SKM-1 treated with dmso at 0.1 percent for 144 hours (cell line): Measurements from ENCODE around the gene GBF1.

Source experiments
- DNase-seq: peaks from one replicate; lab custom pipeline; 2025; ENCODE audit not compliant: unreplicated experiment; lab: John Stamatoyannopoulos, UW

GBF1 gene

DNA sequence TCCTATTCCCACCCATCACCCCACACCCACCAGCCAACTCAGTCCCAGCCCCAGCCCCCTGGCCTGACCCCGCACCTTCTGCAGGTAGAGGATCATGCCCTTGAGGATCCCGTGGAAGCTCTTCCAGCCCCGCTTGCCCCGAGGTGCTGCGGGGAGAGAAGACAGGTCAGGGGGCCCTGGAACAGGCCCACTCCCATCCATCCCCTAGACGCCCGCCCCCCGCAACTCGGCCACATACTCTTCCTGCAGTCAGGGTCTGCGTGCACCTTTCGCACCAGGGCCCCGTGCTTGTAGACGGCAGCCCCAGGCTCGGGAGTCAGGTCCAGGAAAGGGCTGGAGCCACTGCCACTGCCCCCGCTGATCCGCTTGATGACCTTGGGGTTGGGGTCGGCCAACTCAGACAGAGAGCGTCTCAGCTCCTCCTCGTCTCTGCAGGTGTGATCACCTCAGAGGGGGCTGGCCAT, 159.8 kb downstream of the GBF1 start:
- no peak for DNase-seq

DNA sequence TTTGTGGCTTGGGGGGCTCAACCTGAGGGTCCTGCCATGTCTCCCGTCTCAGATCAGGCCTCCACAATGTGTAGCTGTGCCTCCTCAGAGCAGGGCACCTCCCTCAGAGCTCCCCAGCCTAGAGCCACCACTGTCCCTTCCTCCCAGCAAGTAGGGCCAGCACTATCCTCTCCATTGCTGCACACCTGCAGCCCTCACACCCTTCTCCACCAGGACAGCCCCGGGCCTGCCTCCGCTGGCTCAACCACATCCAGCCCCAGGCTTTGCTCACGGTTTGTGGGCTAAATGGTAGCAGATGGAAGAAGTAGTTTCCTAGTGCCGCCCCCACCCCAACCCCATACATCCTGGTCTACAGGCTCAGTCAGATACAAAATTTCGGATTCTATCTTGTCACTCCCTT, 160.3 kb downstream of the GBF1 start:
- no peak for DNase-seq

DNA sequence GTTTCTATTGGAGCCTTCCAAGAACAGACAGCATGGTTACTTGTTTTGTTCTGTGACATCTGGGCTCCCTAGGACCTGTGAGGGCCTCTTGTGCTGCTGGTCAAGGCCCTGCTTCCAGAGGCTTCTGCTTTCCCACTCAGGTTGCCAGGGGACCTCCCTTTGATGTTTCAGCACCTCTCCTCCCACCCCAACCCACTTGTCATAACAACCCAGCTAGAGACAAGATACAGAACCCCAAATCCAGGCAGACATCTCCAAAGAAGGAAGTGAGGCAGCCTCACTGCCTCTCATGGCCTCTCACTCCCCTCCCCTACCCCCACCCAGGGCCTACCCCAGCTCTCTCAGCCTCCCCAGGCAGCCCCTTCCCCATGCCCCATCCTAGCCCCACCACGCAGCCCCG, 161.5 kb downstream of the GBF1 start:
- DNase-seq, result no peak

DNA sequence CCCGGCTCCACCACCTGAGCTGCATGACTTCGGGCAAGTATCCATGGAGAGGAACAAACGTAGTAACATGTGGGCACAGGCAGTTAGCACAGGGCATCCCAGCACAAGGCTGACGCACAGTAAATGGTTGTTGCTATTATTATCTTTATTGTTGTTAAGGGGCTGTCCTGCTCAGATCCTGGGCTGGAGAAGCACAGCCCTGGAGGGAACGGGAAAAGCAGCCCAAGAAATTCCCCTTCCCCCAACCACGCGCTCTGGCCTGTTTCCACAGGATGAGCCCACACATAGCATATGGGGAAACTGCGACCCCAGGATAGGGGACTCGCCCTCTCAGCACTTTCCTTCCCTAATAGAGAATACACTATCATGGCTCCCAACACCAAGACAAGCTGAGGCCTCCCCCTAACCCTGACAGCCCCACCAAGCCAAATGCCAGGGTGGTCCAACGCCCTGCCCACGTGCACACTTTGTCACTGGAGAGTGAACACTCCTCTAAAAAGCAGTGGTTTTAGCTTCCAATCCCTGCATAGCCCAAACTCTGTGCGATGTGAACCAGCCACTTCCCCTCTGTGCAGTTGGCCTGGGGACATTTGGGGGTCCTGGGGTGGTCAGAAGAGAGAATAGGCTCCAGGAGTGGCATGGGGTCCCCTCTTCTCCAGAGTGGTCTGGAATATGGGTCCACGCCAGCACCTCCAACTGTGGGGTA, 162.2 kb downstream of the GBF1 start:
- no peak for DNase-seq

DNA sequence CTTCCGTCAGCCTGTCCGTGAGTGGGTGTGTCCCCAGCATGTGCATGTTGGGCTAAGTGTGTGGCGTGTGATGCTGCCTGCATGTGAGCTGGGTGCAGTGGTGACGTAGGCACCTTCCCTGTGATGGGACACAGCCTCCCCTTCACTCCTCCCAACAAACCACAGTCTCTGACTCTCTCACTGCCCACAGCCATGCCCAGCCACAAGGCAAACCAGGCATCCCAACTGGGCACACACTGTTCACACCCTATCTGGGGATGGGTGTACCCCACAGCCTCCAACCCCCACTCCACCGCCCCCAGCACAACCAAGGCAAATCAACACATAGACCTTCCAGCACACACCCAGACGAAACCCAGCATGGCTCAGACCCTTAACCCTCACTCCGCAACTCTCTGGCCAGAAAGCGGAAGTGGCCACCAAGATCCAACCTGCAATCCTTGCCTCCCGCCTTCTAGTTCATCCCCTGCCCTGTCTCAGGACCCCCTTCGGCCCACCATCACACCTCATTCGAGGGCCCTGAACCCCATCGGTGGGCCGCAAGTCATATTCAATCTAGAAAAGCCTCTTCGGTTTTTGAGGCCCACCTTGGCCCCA, 162.9 kb downstream of the GBF1 start:
- DNase-seq, result no peak

DNA sequence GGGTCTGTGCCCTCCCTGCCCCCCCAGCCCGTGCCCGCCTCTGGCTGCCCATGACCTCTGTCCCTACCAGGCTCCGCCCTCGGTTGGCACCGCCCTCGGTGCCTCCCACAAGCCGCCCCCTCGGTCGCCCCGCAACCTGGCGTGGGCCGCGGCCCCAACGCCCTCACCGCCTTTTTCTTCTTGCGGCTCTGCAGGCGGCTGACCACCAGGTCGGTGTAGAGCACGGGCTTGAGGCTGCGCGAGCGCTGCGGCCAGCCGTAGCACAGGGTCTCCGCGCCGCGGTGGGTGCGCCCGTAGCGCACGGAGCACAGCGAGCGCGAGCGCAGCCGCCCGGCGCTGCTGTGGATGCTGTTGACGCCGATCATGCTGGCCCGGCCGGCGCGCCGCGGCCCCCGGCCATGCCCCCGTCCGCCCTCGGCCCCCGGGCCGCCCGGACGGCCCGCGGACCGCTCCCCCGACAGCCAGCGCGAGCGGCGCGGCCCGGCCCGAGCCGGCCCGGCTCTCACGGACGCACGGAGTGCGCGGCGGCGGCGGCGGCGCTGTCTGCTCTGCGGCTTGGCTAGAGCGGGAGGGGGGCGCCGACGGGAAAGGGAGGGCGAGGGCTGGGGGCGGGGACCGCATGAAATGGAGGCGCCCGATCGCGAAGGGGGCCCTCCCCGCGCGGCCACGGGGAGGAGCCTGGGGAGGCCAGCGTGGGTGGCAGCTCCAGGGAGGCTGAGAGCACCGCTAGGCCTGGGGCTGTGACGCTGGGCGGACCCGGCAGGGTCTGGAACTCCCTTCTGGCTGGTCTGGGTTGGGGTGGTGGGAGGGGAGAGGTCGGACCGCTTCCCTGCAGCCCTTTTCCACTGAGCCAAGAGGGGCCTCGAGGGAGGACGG, 163.6 kb downstream of the GBF1 start:
- no peak for DNase-seq

DNA sequence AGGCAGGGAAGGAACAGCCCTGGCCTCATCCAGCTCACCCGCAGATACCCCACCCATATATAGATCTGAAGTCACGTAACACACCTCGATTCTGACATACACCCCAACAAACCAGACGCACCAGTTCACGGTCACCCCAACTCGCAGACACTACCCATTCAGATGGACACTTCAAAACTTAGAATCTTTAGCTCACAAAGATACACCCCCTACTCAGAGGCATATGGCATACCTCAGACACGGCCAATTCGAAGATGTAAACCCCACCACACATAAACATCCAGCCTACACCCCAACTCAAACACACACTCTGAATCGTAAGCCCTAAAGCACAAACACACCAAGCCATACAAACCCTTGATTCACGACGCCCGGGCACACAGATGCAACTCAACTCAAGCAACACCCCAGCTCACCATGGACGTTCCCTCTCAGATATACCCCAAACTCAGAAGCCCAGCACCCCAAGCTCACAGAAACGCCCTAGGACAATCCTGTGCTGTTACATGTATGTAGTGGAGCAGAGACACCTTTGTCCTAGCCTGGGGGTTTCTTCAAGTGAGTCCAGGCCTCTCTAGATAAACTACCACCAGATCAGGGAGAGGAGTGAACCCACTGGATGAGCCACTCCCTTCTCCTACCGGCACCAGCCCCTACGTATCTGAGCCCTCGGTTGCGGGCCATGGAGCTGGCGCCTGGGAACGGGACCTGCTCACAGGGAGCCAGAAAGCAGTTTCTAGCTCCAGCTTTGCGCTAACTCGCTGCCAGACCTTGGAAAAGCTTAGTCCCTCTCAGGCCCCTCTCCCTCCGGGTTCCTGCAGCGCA, 164.5 kb downstream of the GBF1 start:
- no peak for DNase-seq

DNA sequence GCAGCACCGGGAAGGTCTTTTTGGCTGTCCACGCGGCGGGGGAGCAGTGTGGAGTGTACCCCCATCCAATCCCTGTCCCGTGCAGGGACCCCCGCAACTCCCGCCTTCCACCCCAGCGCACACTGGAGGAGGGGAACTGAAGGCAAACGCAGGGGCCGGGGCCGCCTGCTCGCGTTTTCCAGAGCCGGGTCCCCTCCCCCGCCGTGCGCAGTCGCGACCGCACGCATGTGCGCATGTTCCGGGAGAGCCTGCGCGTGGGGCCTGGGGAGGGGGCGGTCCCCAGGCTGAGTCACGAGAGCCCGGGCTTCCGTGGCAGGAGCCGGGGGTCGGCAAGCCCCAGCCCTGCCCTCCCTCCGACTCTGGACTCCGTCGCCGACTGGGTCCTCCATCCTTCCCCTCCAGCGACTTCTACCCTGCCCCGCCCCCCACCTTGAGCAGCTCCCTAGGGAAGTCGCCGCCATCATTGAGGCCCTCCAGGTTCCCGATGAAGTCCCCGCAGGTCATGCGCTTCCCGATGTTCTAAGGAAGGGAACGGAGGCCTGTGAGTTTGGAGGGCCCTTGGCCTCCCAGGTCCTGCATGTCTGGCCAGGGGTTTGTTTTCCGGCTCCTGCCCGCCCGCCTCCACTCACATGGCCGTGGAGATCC, 165.2 kb downstream of the GBF1 start:
- DNase-seq, result no peak

DNA sequence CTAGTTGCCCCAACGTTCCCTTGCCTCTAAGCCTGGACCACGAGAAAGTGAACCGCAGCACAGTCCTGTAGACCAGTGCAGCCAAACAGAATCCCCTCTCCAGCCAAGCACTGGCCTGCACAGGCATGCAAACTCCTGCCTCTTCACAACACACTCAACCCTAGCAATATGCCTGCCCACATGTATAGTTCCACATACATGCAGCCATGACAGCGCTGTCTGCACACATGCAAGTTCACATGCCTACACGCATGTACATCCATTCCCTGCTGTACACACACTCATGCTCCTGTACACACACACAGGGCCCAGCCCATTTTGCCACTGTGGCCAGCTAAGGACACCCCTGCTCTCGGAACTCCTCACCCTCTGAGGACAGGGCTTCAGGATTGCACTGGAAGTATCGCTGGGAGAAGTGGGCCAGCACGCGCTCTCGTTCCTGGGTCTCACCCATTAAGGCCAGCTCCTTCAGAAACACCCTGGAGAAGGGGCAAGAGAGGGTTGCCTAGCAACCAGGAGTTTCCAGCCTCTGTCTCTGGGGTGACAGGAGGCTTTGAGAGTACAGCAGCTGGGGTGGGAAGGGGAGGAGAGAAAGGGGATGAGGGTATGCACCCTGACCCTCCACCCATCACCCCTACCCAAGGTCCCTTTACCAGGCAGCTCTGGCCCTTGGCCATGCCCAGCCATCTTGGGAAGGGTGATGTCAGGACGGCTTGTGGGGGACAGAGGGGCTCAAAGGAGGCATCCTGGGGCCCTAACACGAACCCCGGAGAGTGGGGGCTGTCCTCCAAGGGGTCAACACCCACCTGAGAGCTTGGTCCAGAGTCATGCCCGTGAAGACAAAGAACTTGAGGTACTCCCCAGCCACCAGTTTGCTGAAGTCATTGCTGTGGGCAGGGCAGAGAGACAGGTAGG, 166.3 kb downstream of the GBF1 start:
- no peak for DNase-seq

DNA sequence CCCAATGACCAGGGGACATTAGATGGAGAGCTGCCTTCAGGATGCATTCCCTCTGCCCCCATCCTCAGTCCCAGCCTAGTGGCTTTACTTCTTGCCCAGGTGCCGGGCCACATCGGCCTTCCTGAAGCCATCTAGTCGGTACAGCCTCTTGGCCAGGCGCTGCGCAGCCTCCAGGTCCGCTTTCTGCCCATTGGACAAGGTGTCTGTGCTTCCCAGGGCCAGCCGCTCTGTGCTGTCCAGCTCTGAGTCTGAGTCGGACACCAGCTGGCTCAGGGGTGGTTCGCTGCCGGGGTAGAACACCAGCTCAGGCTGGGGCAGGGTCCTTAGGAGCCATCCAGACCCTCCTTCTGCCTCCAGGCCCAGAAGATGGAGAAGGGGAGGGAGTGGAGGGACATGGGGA, 167.0 kb downstream of the GBF1 start:
- DNase-seq, result no peak

DNA sequence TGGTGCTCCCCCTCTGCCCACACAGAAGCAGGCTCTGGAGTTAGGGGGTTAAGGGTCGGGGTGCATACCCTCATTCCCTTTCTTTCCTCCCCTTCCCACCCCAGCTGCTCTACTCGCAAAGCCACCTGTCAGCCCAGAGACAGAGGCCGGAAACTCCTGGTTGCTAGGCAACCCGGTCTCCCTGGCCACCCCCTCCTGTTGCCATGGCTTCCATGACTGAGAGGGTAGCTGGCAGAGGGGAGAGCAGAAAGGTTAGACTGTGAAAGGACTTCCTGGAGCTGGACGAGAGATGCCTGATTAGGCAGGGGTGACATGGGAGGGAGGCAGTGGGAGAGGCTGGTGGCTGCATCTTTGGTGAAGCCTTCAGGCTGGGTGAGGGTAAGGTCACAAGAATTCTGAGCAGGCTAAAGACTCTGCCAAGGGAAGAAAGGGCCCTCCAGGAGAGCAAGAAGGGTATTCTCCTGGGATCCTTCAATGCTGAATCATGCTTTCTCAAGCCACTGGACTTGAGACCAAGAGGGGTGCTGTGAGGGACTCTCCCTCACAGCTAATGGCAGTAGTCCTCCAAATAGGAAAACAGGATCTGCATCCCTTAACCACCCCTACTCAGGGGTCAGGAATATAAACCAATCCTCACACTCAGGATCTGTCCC, 167.8 kb downstream of the GBF1 start:
- no peak for DNase-seq

DNA sequence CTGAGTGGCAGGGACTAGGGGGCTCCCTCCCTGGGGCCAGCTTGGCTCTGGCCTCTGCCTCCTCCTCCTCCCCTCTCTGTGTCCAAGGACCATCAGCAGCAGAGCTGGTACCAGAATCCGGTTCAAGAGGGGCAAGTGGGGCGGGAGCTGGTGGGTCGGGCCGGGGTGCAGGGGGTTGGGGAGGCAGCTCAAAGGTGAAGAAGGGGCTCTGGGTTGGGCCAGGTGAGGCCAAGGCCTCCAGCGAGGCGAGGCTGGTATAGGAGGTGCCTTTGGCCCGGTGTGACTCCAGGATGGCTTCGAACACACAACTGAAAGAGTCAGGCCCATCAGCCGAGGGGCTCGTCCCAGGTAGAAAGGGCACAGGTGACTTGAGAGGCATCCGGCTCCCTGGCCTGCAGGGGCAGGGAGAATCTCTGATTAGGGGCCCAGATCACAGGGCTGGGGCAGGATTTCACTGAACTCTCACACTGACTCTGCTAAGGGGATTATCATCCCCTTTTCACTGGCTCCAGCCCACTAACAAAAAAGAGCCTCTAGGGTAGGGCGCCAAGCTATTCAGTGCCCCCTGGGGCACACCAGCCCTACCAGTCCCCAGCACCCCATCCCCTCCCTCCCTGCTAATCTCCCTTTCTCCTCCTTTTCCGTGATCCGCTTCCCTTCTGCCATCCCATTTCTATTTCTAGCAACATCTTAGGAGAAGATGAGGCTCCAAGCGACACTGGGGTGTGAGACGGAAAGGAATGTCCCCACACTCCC, 168.7 kb downstream of the GBF1 start:
- DNase-seq, result no peak

DNA sequence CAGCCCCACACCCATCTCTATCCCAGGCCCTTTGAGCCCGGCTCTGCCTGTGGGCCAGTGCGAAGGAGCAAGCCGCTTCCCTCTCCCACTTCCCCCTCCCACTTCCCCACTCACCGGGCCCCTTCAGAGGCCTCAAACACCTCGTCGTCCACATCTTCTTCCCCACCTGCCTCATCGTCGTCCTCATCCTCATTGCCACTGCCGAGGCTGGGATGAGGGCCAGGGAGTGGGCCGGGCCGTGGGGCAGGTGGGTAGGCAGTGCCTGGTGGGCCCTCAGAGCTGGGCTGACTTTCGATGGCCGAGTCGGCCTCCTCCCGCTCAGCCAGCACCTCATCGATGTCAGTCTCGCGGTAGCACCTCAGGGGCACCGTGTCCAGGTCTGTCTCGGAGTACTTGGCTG, 169.4 kb downstream of the GBF1 start:
- DNase-seq, result no peak

DNA sequence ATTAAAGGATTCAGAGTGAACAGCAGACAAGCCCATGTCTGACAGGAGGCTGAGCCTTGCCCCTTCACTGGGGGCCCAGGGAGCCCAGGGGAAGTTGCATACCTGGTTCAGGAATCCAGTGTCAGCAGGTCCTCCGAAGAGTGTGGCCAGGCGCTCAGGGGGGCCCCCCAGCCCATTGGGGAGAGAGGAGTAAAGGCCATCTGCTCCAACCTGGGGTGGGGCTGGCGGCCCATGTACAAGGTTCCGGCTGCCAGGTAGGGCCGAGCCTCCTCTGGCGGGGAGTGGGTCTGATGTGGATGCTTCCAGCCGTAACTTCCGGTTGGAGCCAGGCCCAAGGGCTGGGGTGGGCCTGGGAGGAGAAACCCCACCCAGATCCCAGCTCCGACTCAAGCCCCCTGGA, 171.0 kb downstream of the GBF1 start:
- no peak for DNase-seq

DNA sequence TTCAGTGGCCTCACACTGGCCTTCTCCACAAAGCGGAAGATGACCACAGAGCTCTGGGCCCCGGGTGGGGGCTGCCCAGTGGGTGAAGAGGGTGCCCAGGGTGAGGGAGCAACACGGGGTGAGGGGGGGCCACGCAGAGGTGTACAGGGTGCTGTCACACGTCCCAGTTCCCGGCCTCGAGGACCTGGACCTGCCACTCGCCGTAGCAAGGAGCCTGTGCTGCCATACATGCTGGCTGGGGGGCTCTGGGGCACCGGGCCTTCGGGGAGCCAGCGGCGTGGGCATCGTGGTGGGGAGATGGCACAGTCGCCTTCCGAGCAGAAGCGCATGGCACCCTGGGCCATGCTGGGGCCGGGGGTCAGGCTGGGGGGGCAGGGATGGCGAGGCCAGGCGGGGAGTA, 171.4 kb downstream of the GBF1 start:
- no peak for DNase-seq

DNA sequence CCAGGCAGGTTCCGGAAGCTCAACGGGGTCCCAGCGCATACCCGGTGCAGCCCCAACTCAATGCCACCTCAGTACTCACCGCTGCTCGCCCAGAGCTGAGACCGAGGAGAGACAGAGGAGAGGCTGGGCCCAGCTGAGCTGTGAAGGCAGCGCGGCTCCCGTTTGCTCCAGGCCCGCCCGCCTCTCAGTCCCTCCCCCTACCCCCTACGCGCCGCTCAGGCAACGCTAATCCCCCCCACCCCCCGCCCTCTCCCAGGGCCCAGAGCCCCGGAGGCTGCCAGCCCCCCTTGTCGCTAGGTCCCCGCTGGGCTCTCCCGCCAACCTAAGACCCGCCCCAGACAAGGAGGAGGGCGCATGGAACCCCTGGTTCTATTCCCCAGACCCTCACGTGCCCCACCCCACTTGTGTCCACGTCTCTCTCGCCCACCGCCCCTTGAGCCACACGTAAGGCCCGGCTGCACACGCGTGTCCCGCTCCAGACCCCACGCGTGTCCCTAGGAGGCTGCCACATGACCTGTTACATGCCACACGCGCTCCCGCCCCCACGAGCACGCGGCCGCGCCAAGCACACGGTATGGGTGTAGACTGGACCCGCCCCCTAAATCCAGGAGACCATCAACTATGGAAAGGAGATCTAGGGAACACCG, 173.4 kb downstream of the GBF1 start, which contains the start of gene PSD:
TSS of gene PSD (minus strand) at position 164 of the 647 bp plus-strand sequence. CDS start 1,747 bp downstream, outside the sequence.
- no peak for DNase-seq

DNA sequence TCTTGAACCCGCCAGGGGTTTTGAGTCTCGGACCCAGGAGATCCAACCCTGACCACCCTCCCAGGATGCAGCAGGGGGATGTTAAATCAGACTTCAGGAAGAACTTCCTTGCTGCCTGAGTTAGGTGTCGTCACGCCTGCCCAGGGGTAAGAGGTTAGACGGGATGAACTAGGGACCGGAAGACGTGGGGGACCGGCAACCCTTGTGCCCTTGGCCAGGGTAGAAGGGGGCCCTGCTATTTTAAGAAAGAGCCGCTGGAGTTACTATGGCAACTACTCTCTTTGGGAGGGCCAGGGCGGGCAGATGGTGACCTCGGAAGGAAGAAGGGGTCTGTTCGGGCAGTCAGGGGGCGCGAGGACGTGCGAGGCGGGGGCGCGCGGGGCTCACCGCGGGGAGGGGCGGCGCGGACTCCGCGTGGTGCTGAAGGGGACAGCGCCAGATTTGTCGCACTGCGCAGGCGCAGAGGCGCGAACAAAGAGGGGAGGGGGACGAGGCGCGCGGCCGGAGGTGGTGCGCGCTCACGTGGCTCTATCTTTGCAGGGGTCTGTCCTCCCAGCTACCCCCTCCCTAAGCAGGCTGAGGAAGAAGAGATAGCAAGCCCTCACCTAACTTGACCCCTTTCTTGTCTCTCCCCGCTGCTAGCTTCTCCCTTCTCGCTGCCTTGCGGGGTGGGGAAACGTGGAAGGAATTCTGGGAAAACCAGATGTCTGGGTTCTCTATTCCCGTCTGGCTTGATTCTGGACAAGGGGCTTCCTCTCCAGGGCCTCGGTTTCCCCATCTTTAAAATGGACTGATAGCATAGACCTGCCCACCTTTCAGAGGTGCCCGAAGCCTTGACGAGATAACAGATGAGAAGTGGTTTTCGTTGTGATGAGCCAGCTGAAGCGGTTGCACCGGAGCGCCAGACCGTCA, 174.2 kb downstream of the GBF1 start:
- DNase-seq, result no peak
